Left colon (tissue), 2 donors: Measurements from ENCODE around the gene ANKZF1. TPM values are rescaled to one million over a fixed set of nuclear protein-coding genes. Genes with fewer than 3 reads are reported as not detected.

Experiments used
- ATAC-seq: fragments of 200-7000 bp; cut with Tn5 transposase; one replicate; pipeline ENCODE4 v1.9.1; 2020; ENCODE audit warnings: mild to moderate bottlenecking, moderate library complexity
- DNase-seq, 2 donors: peaks; one replicate each; pipeline ENCODE4 v3.0.0-alpha.2; 2020
- intact Hi-C, 2 donors: fragments of 100-400 bp; cut with DNase I in 1 of 2; cut with micrococcal nuclease in 1 of 2; formaldehyde crosslinking; loops; one replicate each; pipeline versions ENCODE4 v1.11.2 to v1.14.0; 2022; cut with DNase I, micrococcal nuclease
- total RNA-seq, 2 donors: library from RNA; stranded (reverse); fragmentation: NEBNext Ultra II Directional; extraction: Animal tissue kit (Norgen Biotek cat#: 25700); gene quantifications; one replicate each; pipeline ENCODE4 v1.2.1, GENCODE V29; 2021
- donor health status: DM: no; HTN: no; CAD: no.
- donor health status: DM: yes; HTN: yes; CAD: no.

ANKZF1 gene
- total RNA-seq, 2 donors from 2014 or later = 33.8 to 40.9 TPM

- no peak for ATAC-seq
- intact Hi-C loops = no loop called here
- no peak for DNase-seq
Measured at GRCh38 chr2:219207134-219207883, 22.3 kb upstream of the ANKZF1 start.

- intact Hi-C loops = no loop called here
- ATAC-seq (no peak), DNase-seq (no peak)
Measured at GRCh38 chr2:219207884-219208740, 21.5 kb upstream of the ANKZF1 start.

- intact Hi-C loops = no loop called here
- ATAC-seq = no peak
- no peak for DNase-seq
Measured at GRCh38 chr2:219209236-219210195, 20.1 kb upstream of the ANKZF1 start.

GRCh38 chr2:219210196-219210885 is 19.3 kb upstream of the ANKZF1 start:
- intact Hi-C loops = no loop called here
- DNase-seq = no peak
- no peak for ATAC-seq

GRCh38 chr2:219210886-219211362 is 18.7 kb upstream of the ANKZF1 start:
- DNase-seq (no peak), ATAC-seq (no peak)
- intact Hi-C loops = no loop called here

- no peak for ATAC-seq
- intact Hi-C loops = no loop called here
- no peak for DNase-seq
Measured at GRCh38 chr2:219213026-219213415, 16.6 kb upstream of the ANKZF1 start.

- intact Hi-C loops = no loop called here
- DNase-seq (no peak), ATAC-seq (no peak)
Measured at GRCh38 chr2:219213486-219214071, 16.0 kb upstream of the ANKZF1 start.

- intact Hi-C loops = no loop called here
- ATAC-seq (no peak), DNase-seq (no peak)
Measured at GRCh38 chr2:219214141-219214540, 15.5 kb upstream of the ANKZF1 start.

GRCh38 chr2:219214786-219215185 is 14.8 kb upstream of the ANKZF1 start:
- DNase-seq (no peak), ATAC-seq (no peak)
- intact Hi-C loops = no loop called here

- intact Hi-C loops = no loop called here
- ATAC-seq = no peak
- DNase-seq = no peak
Measured at GRCh38 chr2:219215871-219216534, 13.6 kb upstream of the ANKZF1 start.

- no peak for ATAC-seq
- no peak for DNase-seq
- intact Hi-C loops = no loop called here
Measured at GRCh38 chr2:219216535-219216915, 13.1 kb upstream of the ANKZF1 start.

GRCh38 chr2:219218217-219218731 is 11.3 kb upstream of the ANKZF1 start:
- peak; percentile 70 to 78 for DNase-seq
- intact Hi-C loops = no loop called here
- peak; percentile 61 for ATAC-seq

GRCh38 chr2:219218732-219219701 is 10.6 kb upstream of the ANKZF1 start, which contains the start of gene ABCB6:
TSS of gene ABCB6 (minus strand) at chr2:219218958. CDS start at chr2:219218673, 285 bp downstream.
- DNase-seq (peak; percentile 96), ATAC-seq (peak; percentile 81)
- intact Hi-C loops = no loop called here

GRCh38 chr2:219219784-219220532 is 9.6 kb upstream of the ANKZF1 start:
- DNase-seq (no peak), ATAC-seq (no peak)
- intact Hi-C loops = no loop called here

- intact Hi-C loops = no loop called here
- no peak for DNase-seq
- ATAC-seq = no peak
Measured at GRCh38 chr2:219220652-219221402, 8.8 kb upstream of the ANKZF1 start.
